ELR (cell line): ENCODE measurements around the gene CARMIL3.

Experiments used
- DNase-seq: peaks from one replicate; pipeline ENCODE4 v3.0.0-alpha.2; 2015; ENCODE audit warnings: low read depth

The CARMIL3 gene

GRCh38 chr14:24076302-24076601, 24.4 kb downstream of the CARMIL3 start:
- DNase-seq, result no peak

GRCh38 chr14:24077086-24077485, 25.3 kb downstream of the CARMIL3 start:
- DNase-seq, result no peak

GRCh38 chr14:24078146-24078545, 26.3 kb downstream of the CARMIL3 start:
- DNase-seq, result no peak

- DNase-seq, result no peak
Observed at GRCh38 chr14:24079491-24080141, 27.8 kb downstream of the CARMIL3 start.

- no peak for DNase-seq
Observed at GRCh38 chr14:24080142-24080530, 28.3 kb downstream of the CARMIL3 start.

GRCh38 chr14:24080888-24081738, 29.3 kb downstream of the CARMIL3 start:
- peak; percentile 33 for DNase-seq

- no peak for DNase-seq
Observed at GRCh38 chr14:24081739-24082211, 30.0 kb downstream of the CARMIL3 start.

GRCh38 chr14:24082411-24083080, 30.7 kb downstream of the CARMIL3 start:
- DNase-seq, result no peak

- no peak for DNase-seq
Observed at GRCh38 chr14:24083462-24083861, 31.7 kb downstream of the CARMIL3 start.

GRCh38 chr14:24084440-24084839, 32.6 kb downstream of the CARMIL3 start:
- no peak for DNase-seq

GRCh38 chr14:24085215-24085614, 33.4 kb downstream of the CARMIL3 start:
- DNase-seq, result no peak

GRCh38 chr14:24086193-24086955, 34.6 kb downstream of the CARMIL3 start:
- no peak for DNase-seq

GRCh38 chr14:24087004-24087403, 35.2 kb downstream of the CARMIL3 start:
- no peak for DNase-seq

GRCh38 chr14:24088095-24088494, 36.3 kb downstream of the CARMIL3 start:
- DNase-seq, result no peak

- no peak for DNase-seq
Observed at GRCh38 chr14:24089890-24090289, 38.1 kb downstream of the CARMIL3 start.

GRCh38 chr14:24092110-24092504, 40.3 kb downstream of the CARMIL3 start:
- DNase-seq, result no peak

GRCh38 chr14:24092505-24093206, 40.8 kb downstream of the CARMIL3 start:
- no peak for DNase-seq

GRCh38 chr14:24093207-24093900, 41.5 kb downstream of the CARMIL3 start:
- DNase-seq, result no peak

- DNase-seq, result peak; percentile 92
Observed at GRCh38 chr14:24093901-24094840, 42.4 kb downstream of the CARMIL3 start, which contains the start of gene PCK2. Gene PCK2 (plus strand): TSS chr14:24094311. CDS start chr14:24094406, 95 bp downstream.

GRCh38 chr14:24094841-24095270, 43.0 kb downstream of the CARMIL3 start:
- peak; percentile 23 for DNase-seq
